ENCODE data around the gene RCC2.
"Not testable (repeated sequence)": the region's sequence is repeated elsewhere in the genome, so short reads cannot be mapped to it uniquely, and the experiment has no call there.

The RCC2 gene

DNA sequence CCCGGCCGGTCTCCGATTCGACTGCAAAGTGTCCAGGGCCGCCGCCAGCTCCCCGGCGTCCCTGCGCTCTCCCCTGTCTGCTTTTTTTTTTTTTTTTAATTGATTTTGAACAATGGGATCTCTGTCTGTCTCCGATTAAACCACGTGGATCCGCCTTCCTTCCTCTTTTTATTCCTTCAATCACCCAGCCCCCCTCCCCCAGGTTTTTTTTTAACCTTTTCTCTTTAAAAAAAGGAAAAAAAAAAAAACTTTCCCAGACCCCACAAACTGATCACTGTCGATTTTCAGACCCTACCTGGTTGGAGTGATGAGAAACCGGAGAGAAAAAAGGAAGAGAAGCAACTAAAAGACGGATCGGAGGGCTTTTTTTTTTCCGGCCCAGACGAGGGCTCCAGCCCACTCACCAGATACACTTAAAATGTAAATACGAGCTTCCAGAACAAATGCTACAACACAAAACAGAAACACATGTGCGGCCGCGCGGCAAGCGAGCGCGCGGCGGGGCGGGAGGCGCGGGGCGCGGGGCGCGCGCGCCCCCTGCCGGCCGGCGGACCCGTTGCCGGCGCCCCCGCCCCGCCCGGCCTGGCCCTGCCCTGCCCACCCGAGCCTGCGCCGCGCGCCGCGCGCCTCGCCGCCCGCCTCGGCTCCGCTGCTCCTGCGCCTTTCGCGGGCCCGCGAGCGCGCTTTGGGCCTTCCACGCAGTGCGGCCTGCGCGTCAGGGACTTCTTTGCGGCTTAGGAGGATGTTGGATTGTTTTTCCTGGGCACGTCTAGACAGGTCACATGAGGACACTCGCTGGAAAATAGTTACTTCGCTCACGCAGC, at the start of gene RCC2:
Gene RCC2, minus strand, starts transcription at position 428 of the 824 bp plus-strand sequence. CDS start 1,163 bp downstream, outside the sequence.
- peak; percentile 25 to 43 for DNase-seq (ENCODE audit: low read depth in 2 of 2, low spot score in 1 of 2)

DNA sequence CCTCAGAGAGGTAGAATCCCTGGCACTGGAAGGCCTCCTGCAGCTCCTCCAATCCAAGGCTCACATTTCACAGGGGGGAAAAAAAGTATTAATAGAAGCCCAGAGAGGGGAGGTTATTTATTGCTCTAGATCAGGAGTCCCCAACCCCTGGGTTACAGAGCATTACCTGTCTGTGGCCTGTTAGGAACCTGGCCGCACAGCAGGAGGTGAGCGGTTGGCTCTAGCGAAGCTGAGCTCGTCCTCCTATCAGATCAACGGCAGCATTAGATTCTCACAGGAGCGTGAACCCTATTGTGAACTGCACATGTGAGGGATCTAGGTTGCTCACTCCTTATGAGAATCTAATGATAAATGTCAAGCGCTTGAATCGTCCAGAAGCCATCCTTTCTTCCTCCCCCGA, 46.8 kb upstream of the RCC2 start:
- no peak for DNase-seq (ENCODE audit: low read depth in 2 of 2, low spot score in 1 of 2)

DNA sequence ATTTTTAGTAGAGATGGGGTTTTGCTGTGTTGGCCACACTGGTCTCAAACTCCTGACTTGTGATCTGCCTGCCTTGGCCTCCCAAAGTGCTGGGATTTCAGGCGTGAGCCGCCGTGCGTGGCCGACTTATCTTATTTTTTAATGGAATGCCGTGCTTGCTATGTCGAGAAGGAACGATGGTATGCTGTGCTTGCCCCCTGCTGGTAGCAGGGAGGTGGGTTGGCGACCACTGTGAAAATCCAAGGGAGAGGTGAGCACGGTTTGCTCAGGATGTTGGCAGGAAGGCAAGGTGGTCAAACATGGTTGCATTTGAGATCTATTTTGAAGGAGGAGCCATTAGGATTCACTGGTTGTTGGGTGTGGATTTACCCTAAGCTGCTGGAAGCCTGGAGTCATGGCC, 45.8 kb upstream of the RCC2 start:
- DNase-seq (ENCODE audit: low read depth in 2 of 2, low spot score in 1 of 2), result no peak

DNA sequence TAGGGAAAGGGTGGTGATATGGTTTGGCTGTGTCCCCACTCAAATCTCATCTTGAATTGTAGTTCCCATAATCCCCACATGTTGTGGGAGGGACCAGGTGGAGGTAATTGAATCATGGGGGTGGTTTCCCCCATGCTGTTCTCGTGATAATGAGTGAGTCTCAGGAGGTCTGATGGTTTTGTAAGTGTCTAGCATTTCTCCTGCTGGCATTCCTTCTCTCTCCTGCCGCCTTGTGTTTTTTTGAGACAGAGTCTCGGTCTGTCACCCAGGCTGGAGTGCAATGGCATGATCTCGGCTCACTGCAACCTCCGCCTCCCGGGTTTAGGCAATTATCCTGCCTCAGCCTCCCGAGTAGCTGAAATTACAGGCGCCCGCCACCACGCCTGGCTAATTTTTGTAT, 42.5 kb upstream of the RCC2 start:
- DNase-seq (ENCODE audit: low read depth in 2 of 2, low spot score in 1 of 2), result not testable (repeated sequence)

DNA sequence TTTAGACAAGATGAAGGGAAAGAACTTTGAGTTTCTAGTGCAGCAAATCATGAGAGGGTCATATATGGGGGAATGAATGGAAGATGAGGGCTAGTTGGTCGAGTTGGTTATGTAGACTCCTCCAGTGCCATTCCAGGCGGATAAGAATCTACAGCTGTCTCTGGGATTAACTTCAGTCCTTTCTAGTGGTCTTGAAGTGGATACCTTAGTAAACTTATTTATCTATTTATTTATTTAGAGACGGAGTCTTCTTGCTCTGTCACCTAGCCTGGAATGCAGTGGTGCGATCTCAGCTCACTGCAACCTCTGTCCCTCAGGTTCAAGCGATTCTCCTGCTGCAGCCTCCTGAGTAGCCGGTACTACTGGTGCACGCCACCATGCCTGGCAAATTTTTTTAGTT, 41.4 kb upstream of the RCC2 start:
- DNase-seq (ENCODE audit: low read depth in 2 of 2, low spot score in 1 of 2), result no peak

DNA sequence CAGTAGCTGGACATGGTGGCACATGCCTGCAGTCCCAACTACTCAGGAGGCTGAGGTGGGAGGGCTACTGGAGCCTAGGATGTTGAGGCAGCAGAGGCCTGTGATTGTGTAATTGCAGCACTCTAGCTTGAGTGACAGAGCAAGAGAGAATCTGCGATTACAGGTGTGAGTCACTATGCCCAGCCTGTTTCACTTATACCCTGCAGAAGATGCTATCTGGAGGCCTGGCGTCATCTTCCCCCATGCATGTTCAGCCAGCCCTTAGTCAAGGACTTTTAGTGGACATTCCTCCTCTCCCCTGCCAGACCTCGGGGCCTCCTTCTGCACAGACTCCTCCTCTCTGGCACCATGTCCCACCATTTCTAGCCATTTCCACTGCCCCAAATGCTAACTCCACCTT, 36.3 kb upstream of the RCC2 start:
- no peak for DNase-seq (ENCODE audit: low read depth in 2 of 2, low spot score in 1 of 2)

DNA sequence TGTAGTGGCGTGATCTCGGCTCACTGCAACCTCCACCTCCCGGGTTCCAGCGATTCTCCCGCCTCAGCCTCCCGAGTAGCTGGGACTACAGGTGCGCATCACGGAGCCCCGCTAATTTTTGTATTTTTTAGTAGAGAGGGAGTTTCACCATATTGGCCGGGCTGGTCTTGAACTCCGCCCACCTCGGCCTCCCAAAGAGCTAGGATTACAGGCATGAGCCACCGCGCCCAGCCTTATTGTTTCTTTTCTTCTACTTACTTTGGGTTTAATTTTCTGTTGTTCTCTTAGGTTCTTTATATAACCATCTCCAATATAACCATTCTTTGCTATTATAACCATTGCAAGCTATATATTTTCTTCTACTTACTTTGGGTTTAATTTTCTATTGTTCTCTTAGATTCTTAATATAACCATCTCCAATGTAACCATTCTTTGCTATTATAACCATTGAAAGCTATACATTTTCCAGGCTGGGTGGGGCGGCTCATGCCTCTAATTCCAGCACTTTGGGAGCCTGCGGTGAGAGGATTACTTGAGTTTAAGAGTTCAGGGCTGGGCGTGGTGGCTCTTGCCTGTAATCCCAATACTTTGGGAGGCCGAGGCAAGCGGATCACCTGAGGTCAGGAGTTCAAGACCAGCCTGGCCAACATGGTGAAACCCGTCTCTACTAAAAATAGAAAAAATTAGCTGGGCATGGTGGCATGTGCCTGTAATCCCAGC, 35.5 kb upstream of the RCC2 start:
- not testable (repeated sequence) for DNase-seq (ENCODE audit: low read depth in 2 of 2, low spot score in 1 of 2)

DNA sequence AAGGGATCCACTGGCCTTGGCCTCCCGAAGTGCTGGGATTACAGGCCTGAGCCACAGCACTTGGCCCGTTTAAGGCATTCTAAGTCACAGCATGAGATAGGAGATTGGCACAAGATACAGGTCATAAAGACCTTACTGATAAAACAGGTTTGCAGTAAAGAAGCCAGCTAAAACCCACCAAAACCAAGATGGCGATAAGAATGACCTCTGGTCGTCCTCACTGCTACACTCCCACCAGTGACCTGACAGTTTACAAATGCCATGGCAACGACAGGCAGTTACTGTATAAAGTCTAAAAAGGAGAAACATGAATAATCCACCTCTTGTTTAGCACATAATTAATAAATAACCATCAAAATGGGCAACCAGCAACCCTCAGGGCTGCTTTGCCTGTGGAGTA, 33.3 kb upstream of the RCC2 start:
- DNase-seq (ENCODE audit: low read depth in 2 of 2, low spot score in 1 of 2), result no peak

DNA sequence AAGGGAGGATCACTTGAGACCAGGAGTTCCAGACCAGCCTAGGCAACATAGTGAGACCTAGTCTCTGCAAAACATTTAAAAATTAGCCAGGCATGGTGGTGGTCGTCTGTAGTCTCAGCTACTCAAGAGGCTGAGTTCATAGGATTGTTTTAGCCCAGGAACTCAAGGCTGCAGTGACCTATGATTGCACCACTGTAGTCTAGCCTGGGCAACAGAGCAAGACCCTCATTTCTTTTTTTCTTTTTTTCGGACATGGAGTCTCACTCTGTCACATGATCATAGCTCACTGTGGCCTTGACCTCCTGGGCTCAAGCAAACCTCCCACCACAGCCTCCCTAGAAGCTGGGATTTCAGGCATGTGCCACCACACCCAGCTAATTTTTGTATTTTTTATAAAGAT, 31.9 kb upstream of the RCC2 start:
- DNase-seq (ENCODE audit: low read depth in 2 of 2, low spot score in 1 of 2), result no peak

DNA sequence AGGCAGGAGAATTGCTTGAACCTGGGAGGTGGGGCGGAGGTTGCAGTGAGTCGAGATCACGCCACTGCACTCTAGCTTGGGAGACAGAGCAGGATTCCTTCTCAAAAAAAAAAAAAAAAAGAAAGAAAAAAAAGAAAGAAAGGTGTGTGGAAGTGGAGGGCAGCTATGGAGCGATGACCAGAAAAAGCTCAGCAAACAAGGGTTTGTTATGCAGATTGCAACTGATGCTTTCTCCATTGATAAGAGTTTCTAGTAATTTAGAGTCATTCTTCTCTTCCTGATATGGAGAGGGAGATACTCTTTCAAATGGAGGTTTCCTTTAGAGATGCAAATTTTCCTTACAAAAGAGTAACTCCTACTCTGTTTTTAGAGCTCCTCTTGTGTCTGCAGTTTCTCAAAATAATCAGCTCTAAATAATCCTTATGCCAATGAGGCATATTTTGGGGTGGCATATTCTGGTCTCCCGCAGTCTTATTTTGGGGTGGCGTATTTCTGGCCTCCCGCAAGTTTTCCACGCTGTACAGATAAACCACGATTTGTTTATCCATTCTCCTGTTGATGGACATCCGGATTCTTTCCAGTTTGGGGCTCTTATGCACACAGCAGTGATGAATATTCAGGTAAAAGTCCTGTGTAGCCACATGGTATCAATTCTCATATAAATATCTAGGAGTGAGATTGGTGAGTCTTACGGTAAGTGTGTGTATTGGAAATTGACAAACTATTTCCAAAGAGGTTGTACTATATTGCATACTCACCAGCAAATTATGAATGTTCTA, 30.7 kb upstream of the RCC2 start:
- DNase-seq (ENCODE audit: low read depth in 2 of 2, low spot score in 1 of 2), result no peak

DNA sequence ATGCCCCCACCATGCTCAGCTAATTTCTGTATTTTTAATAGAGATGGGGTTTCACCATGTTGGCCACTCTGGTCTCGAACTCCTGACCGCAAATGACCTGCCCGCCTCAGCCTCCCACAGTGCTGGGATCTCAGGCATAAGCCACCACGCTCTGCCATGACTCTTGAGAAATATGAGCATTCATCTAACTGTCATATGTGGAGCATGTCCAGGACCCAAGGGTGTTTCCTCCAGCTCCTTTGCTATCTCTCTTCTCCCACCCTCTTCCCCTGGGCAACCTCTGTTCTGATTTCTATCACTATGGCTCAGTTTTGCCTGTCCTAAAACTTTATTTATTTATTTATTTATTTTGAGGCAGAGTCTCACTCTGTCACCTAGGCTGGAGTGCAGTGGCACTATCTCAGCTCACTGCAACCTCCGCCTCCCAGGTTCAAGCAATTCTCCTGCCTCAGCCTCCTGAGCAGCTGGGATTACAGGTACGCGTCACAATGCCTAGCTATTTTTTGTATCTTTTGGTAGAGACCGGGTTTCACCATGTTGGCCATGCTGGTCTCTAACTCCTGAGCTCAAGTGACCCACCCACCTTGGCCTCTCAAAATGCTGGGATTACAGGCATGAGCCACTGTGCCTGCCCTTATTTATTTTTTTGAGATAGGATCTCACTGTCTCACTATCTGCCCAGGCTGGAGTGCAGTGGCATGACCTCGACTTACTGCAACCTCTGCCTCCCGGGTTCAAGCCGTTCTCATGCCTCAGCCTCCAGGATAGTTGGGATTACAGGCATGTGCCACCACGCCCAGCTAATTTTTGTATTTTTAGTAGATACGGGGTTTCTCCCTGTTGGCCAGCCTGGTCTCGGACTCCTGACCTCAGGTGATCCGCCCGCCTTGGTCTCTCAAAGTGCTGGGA, 29.1 kb upstream of the RCC2 start:
- not testable (repeated sequence) for DNase-seq (ENCODE audit: low read depth in 2 of 2, low spot score in 1 of 2)

DNA sequence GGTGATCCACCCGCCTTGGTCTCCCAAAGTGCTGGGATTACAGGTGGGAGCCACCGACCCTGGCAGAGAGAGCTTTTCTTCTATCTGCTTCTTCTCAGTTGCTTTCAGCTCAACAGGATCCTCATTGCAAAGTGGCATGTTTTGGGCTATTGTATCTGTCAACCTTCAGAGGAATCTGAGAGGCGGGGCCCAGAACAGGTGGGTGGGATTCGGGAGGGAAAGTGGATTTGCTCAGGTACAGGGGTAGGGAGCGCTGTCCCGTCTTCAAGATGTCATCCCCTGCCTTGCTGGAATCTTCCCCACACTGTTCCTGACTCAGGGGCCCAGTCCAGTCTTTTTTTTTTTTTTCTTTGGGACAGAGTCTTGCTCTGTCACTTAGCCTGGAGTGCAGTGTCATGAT, 26.9 kb upstream of the RCC2 start:
- no peak for DNase-seq (ENCODE audit: low read depth in 2 of 2, low spot score in 1 of 2)

DNA sequence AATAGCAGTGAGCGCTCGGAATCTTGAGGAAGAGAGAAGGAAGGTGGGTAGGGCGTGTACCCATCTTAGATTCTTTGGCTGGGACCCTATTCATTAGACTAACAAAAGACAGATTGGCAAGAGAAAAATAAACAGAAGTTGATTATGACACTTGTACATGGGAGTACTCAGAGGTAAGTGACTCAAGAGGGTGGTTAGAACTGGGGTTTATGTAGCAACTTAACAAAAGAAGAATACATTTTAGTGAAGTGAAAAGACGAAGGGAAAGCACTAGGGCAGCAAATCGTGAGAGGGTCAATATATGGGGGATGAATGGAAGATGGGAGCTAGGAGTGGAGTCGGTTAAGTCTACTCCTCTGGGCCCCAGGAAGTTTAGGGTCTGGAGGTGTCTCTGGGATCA, 25.8 kb upstream of the RCC2 start:
- no peak for DNase-seq (ENCODE audit: low read depth in 2 of 2, low spot score in 1 of 2)

DNA sequence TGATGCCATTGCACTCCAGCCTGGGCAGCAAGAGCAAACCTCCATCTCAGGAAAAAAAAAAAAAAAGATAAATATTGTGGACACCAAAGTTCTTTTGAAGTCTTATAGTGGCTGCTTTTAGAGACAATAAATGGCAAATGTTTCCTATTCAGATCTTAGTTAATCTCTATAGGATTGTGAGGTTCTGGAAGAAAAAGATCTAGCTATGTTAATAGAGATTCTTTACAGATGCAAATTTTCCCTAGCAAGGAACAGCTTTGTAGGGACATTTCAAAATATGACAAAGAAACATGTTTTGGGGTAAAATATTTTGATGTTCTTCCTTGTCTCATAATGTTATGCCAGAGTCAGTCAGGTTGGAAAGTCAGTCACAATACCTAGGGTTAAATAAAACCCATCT, 24.5 kb upstream of the RCC2 start:
- DNase-seq (ENCODE audit: low read depth in 2 of 2, low spot score in 1 of 2), result no peak

DNA sequence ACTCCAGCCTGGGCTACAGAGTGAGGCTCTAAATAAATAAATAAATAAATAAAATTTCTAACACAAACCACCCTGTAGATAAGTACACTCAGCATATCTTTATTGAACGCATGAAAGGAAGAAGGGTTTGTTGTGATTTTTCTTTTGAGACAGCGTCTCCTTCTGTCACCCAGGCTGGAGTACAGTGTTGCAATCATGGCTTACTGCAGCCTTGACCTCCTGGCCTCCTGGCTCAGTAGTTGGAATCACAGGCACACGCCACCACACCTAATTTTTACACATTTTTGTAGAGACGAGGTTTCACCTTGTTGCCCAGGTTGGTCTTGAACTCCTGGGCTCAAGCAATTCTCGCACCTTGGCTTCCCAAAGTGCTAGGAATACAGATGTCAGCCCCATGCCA, 23.2 kb upstream of the RCC2 start:
- no peak for DNase-seq (ENCODE audit: low read depth in 2 of 2, low spot score in 1 of 2)

DNA sequence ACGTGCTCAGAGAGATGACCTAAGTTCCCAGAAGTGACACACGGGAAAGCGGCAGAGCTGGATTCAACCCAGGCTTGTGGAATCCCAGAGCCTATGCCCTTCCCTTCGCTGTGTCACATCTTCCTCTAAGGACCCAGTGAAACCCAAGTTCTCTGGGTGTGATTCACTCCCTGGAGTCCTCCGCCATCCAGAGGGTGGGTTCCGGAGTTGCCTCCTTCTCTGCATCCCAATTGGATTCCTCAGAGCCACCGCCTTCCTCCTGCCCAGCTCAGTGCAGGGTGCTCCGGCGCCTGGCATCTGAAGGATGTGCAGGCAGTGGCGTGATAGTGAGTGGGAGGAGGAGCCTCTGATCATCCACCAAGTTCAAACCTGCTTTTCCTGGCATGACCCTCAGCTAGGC, 20.7 kb upstream of the RCC2 start:
- no peak for DNase-seq (ENCODE audit: low read depth in 2 of 2, low spot score in 1 of 2)

DNA sequence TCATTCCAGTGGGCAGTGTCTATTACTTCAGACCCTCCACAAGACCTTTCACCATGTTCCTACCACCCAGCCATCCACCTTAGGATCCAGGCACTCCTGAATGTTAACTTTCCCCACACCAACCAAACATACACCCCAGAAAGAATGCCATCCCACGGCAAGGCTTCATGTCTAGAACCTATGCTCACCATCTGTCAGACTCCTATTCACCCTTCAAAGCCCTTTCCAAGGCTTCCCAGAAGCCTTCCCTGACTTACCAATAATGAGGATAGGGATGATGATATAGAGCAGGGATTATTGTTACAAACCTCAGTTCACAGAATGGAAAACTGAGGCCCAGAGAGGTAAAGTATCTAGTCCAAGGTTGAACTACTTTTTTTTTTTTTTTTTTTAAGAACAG, 19.3 kb upstream of the RCC2 start:
- no peak for DNase-seq (ENCODE audit: low read depth in 2 of 2, low spot score in 1 of 2)

DNA sequence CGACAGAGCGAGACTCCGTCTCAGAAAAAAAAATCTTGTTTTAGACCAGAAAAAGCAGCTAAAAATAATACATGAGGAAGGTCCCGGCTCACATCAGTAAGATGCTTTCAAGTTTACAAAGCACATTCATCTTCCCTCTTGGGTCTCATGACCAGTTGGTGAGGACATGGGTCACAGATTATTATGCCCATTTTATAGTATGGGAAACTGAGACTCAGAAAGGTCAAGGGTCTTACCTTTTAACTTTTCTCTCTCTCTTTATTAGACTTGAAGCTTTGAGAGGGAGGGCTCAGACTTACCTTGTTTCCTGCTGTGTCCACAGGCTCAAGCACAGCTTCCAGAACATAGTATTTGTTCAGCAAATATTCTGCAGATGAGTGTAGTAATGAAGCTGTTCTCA, 13.2 kb upstream of the RCC2 start:
- DNase-seq (ENCODE audit: low read depth in 2 of 2, low spot score in 1 of 2), result no peak

DNA sequence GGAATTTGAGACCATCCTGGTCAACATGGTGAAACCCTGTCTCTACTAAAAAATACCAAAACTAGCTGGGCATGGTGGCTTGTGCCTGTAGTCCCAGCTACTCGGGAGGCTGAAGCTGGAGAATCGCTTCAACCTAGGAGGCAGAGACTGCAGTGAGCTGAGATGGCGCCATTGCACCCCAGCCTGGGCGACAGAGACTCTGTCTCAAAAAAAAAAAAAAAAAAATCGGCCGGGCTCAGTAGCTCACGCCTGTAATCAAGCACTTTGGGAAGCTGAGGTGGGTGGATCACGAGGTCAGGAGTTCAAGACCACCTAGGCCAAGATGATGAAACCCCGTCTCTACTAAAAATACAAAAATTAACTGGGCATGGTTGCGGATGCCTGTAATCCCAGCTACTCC, 12.7 kb upstream of the RCC2 start:
- DNase-seq (ENCODE audit: low read depth in 2 of 2, low spot score in 1 of 2), result not testable (repeated sequence)

DNA sequence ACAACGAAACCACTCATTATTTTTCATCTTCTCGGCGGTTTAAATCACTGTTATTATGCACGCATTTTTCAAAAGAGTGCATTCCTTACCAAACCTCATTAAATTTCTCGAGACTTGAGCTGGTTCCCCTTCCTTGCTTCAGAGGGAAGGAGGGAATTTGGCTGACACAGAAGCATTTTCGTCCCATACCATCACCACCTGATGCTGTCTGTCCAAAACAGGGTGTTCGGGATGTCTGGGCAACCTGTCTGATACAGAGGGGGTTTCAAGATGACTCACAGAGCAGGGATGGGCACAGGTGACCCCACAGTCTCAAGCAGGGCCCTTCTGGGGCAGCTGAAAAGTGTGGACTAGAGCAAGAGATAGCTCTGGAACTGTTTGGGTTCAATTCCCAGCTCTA, 12.3 kb upstream of the RCC2 start:
- no peak for DNase-seq (ENCODE audit: low read depth in 2 of 2, low spot score in 1 of 2)

DNA sequence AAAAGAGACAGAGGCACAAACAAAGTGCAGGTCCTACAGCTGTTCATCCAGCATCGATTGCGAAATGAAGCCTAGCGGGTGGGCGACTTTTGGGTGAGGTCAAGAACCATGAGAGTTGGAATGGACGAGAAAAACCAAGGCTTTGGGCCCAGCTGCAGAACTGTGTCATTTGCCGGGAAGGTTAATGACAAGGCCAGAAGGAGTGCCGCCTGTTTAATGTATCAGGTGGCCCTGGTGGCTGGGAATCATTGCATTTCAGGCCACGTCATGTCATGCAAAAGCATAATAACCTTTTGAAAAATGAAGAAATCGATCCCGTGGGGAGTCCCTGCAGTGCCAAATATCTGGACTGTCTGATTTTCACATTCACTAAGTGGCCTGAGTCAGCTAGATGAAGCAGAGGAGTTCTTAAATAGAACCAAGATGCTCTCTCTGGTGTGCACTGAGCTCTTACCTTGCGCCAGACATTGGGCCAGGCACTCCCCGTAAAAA, 8.1 kb upstream of the RCC2 start:
- DNase-seq (ENCODE audit: low read depth in 2 of 2, low spot score in 1 of 2), result no peak
